Smooth muscle cell (in vitro differentiated cells): ENCODE results near the gene AFAP1. TPM values are rescaled to one million over a fixed set of nuclear protein-coding genes. Genes with fewer than 3 reads are reported as not detected.

Experiments
- DNase-seq: peaks from one replicate; lab custom pipeline; 2025; ENCODE audit not compliant: unreplicated experiment; lab: John Stamatoyannopoulos, UW
- H2AFZ ChIP-seq: fragments of 200-600 bp; sonication (generic); 2 replicates; pipeline ENCODE4 v1.6.0; 2016; ENCODE audit warnings: antibody characterized with exemption, low read depth, mild to moderate bottlenecking
- H3F3A ChIP-seq: fragments of 200-600 bp; sonication (generic); 2 replicates; pipeline ENCODE4 v1.6.0; 2017; ENCODE audit warnings: antibody characterized with exemption, low read depth
- H3K27ac ChIP-seq: fragments of 200-600 bp; sonication (generic); 2 replicates; pipeline ENCODE4 v1.5.1; 2016; ENCODE audit warnings: low read depth, mild to moderate bottlenecking
- H3K27me3 ChIP-seq: fragments of 200-600 bp; sonication (generic); 2 replicates; pipeline ENCODE4 v1.6.1; 2016; ENCODE audit warnings: low read depth, mild to moderate bottlenecking
- H3K36me3 ChIP-seq: fragments of 200-600 bp; sonication (generic); 2 replicates; pipeline ENCODE4 v1.5.1; 2016; ENCODE audit warnings: low read depth
- H3K4me1 ChIP-seq: fragments of 200-600 bp; sonication (generic); 2 replicates; pipeline ENCODE4 v1.5.1; 2016; ENCODE audit warnings: low read depth
- H3K4me2 ChIP-seq: fragments of 200-600 bp; sonication (generic); 2 replicates; pipeline ENCODE4 v1.6.0; 2016; ENCODE audit warnings: mild to moderate bottlenecking
- H3K4me3 ChIP-seq: fragments of 200-600 bp; sonication (generic); 2 replicates; pipeline ENCODE4 v1.5.1; 2016; ENCODE audit warnings: mild to moderate bottlenecking
- H3K79me2 ChIP-seq: fragments of 200-600 bp; sonication (generic); 2 replicates; pipeline ENCODE4 v1.6.0; 2016; ENCODE audit warnings: low read depth, mild to moderate bottlenecking
- H3K9ac ChIP-seq: fragments of 200-600 bp; sonication (generic); 2 replicates; pipeline ENCODE4 v1.6.0; 2016; ENCODE audit warnings: low read depth
- H3K9me3 ChIP-seq: fragments of 200-600 bp; sonication (generic); replicated peaks from 2 replicates; pipeline ENCODE4 v1.5.1; 2016; ENCODE audit warnings: low read depth
- H4K20me1 ChIP-seq: fragments of 200-600 bp; sonication (generic); 2 replicates; pipeline ENCODE4 v1.6.0; 2016; ENCODE audit warnings: low read depth
- WGBS: methylation state at CpG from one replicate; pipeline ENCODE4 v1.1.7; 2016; ENCODE audit warnings: low lambda C conversion rate; 5-methylcytosine and 5-hydroxymethylcytosine counted together
- polyA plus RNA-seq: library from polyadenylated mRNA; unstranded; fragments of >200 nt; fragmentation: Nextera tagmentation; extraction: Ambion mirVana; gene quantifications from 2 replicates; pipeline ENCODE4 v1.2.1, GENCODE V29; 2016
- total RNA-seq: library from RNA; depleted of rRNA; stranded (reverse); fragments of >200 nt; gene quantifications from 2 replicates; pipeline ENCODE4 v1.2.3, GENCODE V29; 2014
- TF ChIP-seq, protein P1 (sequence below): fragments of 200-600 bp; sonication (generic); IDR thresholded peaks from 2 replicates; pipeline ENCODE4 v1.5.1; 2017; ENCODE audit warnings: borderline replicate concordance, mild to moderate bottlenecking, antibody characterized with exemption; ENCODE audit not compliant: insufficient read depth, poor library complexity, severe bottlenecking

The AFAP1 gene
- total and polyA plus RNA-seq, 2 experiments from 2014 or later: 12.6 to 24.8 TPM

GRCh38 chr4:7864685-7865084 is 75.0 kb downstream of the AFAP1 start:
- H3K4me1 ChIP-seq: peaks cover 19% of the 10 kb centered on the region
- H3K9me3 ChIP-seq: no peaks in the 10 kb centered on the region
- no peaks in the 10 kb centered on the region for H3K36me3 ChIP-seq
- H3F3A ChIP-seq: peaks cover 5% of the 10 kb centered on the region
- H4K20me1 ChIP-seq: peaks cover 10% of the 10 kb centered on the region
- peaks cover 10% of the 10 kb centered on the region for H3K79me2 ChIP-seq
- no peak for DNase-seq
- no peak overlapping the region for H2AFZ ChIP-seq
- no peaks in the 10 kb centered on the region for H3K27me3 ChIP-seq
- H3K4me3 ChIP-seq: no peak overlapping the region
- H3K27ac ChIP-seq: no peak overlapping the region
- 98% methylated on average over 2 of the region's 2 CpGs for WGBS
- H3K9ac ChIP-seq: no peak overlapping the region
- TF ChIP-seq, protein P1, sequence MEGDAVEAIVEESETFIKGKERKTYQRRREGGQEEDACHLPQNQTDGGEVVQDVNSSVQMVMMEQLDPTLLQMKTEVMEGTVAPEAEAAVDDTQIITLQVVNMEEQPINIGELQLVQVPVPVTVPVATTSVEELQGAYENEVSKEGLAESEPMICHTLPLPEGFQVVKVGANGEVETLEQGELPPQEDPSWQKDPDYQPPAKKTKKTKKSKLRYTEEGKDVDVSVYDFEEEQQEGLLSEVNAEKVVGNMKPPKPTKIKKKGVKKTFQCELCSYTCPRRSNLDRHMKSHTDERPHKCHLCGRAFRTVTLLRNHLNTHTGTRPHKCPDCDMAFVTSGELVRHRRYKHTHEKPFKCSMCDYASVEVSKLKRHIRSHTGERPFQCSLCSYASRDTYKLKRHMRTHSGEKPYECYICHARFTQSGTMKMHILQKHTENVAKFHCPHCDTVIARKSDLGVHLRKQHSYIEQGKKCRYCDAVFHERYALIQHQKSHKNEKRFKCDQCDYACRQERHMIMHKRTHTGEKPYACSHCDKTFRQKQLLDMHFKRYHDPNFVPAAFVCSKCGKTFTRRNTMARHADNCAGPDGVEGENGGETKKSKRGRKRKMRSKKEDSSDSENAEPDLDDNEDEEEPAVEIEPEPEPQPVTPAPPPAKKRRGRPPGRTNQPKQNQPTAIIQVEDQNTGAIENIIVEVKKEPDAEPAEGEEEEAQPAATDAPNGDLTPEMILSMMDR: no peak
- H3K4me2 ChIP-seq: no peak overlapping the region

DNA sequence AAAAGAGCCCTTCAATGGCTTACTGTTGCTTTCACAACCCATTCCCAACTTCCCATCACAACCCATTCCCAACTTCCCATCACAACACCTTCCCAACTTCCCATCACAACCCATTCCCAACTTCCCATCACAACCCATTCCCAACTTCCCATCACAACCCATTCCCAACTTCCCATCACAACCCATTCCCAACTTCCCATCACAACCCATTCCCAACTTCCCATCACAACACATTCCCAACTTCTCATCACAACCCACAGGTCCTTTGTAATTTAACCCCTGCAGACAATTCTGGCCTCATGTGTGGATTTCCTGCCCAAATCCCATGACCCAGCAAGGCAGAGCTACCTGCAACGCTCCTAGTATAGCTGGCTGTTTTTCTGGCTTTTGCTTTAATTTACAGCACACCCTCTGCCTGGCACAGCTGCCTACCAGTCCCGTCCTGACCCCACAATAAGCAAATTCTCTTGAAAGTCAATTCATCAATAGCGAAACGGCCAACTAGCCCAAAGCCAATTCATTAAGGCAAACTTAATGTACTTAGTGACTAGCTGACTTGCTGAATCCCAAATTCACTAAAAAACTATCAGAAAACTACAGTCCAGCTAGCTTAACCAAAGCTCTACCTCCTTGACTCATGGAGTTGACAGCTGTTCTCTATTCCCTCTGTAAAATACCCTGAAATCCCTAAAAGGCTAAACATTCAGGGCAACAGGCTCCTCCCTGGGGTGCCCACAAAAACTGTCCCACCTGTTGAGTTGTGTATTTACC is 75.6 kb downstream of the AFAP1 start:
- Histone ChIP-seq H3K9me3 (no peaks in the 10 kb centered on the region), H3K79me2 (peaks cover 15% of the 10 kb centered on the region), H3K27me3 (no peaks in the 10 kb centered on the region), H2AFZ (no peak overlapping the region), H3K27ac (no peak overlapping the region), H3K36me3 (no peaks in the 10 kb centered on the region), H3K4me3 (no peak overlapping the region), H3K4me2 (no peak overlapping the region), H4K20me1 (peaks cover 10% of the 10 kb centered on the region), H3K9ac (no peak overlapping the region), H3F3A (peaks cover 5% of the 10 kb centered on the region), H3K4me1 (peaks cover 19% of the 10 kb centered on the region)
- WGBS: 99% methylated on average over 4 of the region's 4 CpGs
- TF ChIP-seq, protein P1: no peak
- no peak for DNase-seq

DNA sequence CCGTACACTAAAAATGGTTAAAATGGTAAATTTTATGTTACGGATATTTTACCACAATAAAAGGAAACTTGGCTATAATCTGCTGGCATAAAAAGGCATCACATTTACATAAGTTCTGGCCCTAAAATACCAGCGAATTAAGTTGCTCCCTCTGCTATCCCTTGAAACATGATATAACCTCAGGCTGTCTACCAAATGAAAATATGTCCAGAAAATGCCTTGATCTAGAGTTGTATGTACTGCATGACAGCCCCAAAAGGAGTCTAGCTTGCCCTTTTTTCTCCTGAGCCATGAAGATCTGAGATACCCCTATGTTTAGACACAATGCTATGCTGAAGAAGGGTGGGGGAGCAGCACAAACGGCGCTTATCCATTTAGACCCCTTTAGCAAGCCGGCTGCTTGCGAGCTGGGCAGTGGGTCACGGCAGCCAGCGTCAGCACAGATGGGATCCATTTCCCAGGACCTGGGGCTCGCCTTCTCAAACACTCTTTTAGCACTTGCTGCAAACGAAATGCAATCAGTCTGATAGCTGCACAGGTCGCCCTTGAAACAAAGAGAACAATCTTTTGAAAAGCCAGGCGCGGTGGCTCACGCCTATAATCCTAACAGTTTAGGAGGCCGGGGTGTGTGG is 77.0 kb downstream of the AFAP1 start:
- Histone ChIP-seq H3K9me3 (no peaks in the 10 kb centered on the region), H3K9ac (no peak overlapping the region), H3K27me3 (no peaks in the 10 kb centered on the region), H3F3A (peaks cover 5% of the 10 kb centered on the region), H3K4me2 (no peak overlapping the region), H3K4me3 (no peak overlapping the region), H3K4me1 (peaks cover 20% of the 10 kb centered on the region), H2AFZ (no peak overlapping the region), H3K27ac (no peak overlapping the region), H4K20me1 (peaks cover 2% of the 10 kb centered on the region), H3K79me2 (peaks cover 10% of the 10 kb centered on the region), H3K36me3 (no peaks in the 10 kb centered on the region)
- DNase-seq: no peak
- TF ChIP-seq, protein P1: no peak
- 77% methylated on average over 16 of the region's 16 CpGs for WGBS

DNA sequence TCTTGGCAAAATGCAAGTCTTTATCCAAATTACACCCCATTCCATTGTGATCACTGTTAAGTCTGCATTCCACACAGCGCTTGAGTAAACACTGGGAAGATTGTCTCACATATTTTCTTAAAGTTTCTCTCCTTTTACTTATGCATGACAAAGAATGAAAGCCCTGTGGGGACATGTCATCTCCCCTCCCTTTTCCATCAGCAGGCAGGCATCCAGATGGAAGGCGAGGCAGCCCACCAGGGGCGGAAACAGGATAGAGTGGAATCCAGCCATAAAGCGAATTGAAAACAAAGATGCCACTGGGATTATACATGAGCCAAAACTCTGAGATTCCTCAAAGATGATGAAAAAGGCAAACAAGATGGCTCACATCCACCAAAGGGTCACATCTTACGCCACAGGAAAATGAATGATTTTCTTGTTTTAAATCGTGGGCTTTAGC is 78.2 kb downstream of the AFAP1 start:
- 12% methylated on average over 6 of the region's 6 CpGs for WGBS
- H4K20me1 ChIP-seq: no peaks in the 10 kb centered on the region
- peak overlapping the region; percentile 65 for H3K27ac ChIP-seq
- H2AFZ ChIP-seq: no peak overlapping the region
- H3K4me2 ChIP-seq: peak overlapping the region; percentile 68
- H3K27me3 ChIP-seq: no peaks in the 10 kb centered on the region
- peaks cover 8% of the 10 kb centered on the region for H3F3A ChIP-seq
- peak overlapping the region; percentile 17 for H3K9ac ChIP-seq
- peaks cover 24% of the 10 kb centered on the region for H3K4me1 ChIP-seq
- TF ChIP-seq, protein P1: no peak
- peak overlapping the region; percentile 9 for H3K4me3 ChIP-seq
- H3K79me2 ChIP-seq: peaks cover 10% of the 10 kb centered on the region
- DNase-seq: no peak
- no peaks in the 10 kb centered on the region for H3K36me3 ChIP-seq
- H3K9me3 ChIP-seq: no peaks in the 10 kb centered on the region
